Activated CD8-positive, alpha-beta memory T cell treated with anti-CD3 and anti-CD28 coated beads, Interleukin-2, amount 50 U/mL, for 24 hours (primary cell): ENCODE data around the gene PRKAG2.

Experiments
- DNase-seq: peaks from one replicate; pipeline ENCODE4 v3.0.0-alpha.2; 2020; ENCODE audit errors: extremely low read depth

The PRKAG2 gene

GRCh38 chr7:151710646-151711434 lies 166.1 kb downstream of the PRKAG2 start:
- no peak for DNase-seq

GRCh38 chr7:151710121-151710640 lies 166.7 kb downstream of the PRKAG2 start:
- no peak for DNase-seq

- DNase-seq, result no peak
Measured at GRCh38 chr7:151709141-151710038, 167.5 kb downstream of the PRKAG2 start.

- DNase-seq, result no peak
Measured at GRCh38 chr7:151708610-151709009, 168.3 kb downstream of the PRKAG2 start.

GRCh38 chr7:151707757-151708156 lies 169.2 kb downstream of the PRKAG2 start:
- no peak for DNase-seq

GRCh38 chr7:151707105-151707469 lies 169.8 kb downstream of the PRKAG2 start:
- DNase-seq, result no peak

- no peak for DNase-seq
Measured at GRCh38 chr7:151706277-151707104, 170.4 kb downstream of the PRKAG2 start.

- no peak for DNase-seq
Measured at GRCh38 chr7:151705636-151706276, 171.2 kb downstream of the PRKAG2 start.

- DNase-seq, result no peak
Measured at GRCh38 chr7:151704960-151705635, 171.8 kb downstream of the PRKAG2 start.

GRCh38 chr7:151704299-151704959 lies 172.5 kb downstream of the PRKAG2 start:
- no peak for DNase-seq

GRCh38 chr7:151702961-151703360 lies 174.0 kb downstream of the PRKAG2 start:
- DNase-seq, result no peak

- no peak for DNase-seq
Measured at GRCh38 chr7:151700586-151701165, 176.2 kb downstream of the PRKAG2 start.

GRCh38 chr7:151699928-151700319 lies 177.0 kb downstream of the PRKAG2 start:
- DNase-seq, result no peak

- DNase-seq, result no peak
Measured at GRCh38 chr7:151699147-151699927, 177.6 kb downstream of the PRKAG2 start.

GRCh38 chr7:151697942-151698341 lies 179.0 kb downstream of the PRKAG2 start:
- DNase-seq, result no peak

- no peak for DNase-seq
Measured at GRCh38 chr7:151697515-151697895, 179.4 kb downstream of the PRKAG2 start.

- DNase-seq, result no peak
Measured at GRCh38 chr7:151696721-151697514, 180.0 kb downstream of the PRKAG2 start.

GRCh38 chr7:151695951-151696541 lies 180.9 kb downstream of the PRKAG2 start:
- DNase-seq, result no peak
